ENCODE data around the gene APOBEC4.

GRCh38 chr1:183646776-183647175, 6.3 kb downstream of the APOBEC4 start:
- TF ChIP-seq EZH2 (IDR thresholded peaks at IDR 0.05; ENCODE audit: insufficient read depth, poor library complexity, severe bottlenecking) (no peak), EZH2phosphoT487 (IDR thresholded peaks at IDR 0.05; ENCODE audit: insufficient read depth, low read depth) (no peak)
